Breast epithelium (tissue), 3 donors: Measurements from ENCODE around the gene SIK3.

Experiments used
- CTCF ChIP-seq, 3 donors: fragments of 450-650 bp; IDR thresholded peaks; one replicate each; pipeline ENCODE4 v1.5.1; 2016 to 2017; ENCODE audit warnings: antibody characterized with exemption in 3 of 3, mild to moderate bottlenecking in 3 of 3, moderate library complexity in 3 of 3
- POLR2A ChIP-seq: fragments of 450-650 bp; IDR thresholded peaks from one replicate; pipeline ENCODE4 v1.6.1; 2016; ENCODE audit warnings: antibody characterized with exemption, mild to moderate bottlenecking, moderate library complexity
- POLR2AphosphoS5 ChIP-seq, 3 donors: sonication (generic); formaldehyde crosslinking; IDR thresholded peaks; one replicate each; pipeline ENCODE4 v1.6.1; 2017; ENCODE audit warnings: antibody characterized with exemption in 3 of 3

DNA sequence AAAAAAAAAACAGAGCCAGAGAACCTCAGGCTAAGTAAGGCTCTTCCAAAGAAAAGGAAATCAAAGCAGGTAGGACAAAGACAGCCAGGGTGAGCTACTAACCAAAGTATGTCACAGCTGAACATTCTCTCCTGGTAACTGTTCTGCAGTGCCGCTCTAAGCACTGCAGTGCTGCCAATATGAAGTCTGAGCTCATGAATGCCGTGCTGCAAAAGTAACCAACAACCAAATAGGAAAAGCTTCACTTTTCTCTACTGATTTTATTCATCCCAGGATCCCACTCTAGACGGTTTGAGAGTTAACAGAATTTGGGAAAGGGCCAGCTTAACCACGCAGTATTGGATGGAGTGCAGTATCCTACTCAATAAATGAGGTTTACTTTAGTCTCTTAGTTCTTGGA lies 3.5 kb downstream of the SIK3 start:
- TF ChIP-seq CTCF (IDR thresholded peaks at IDR 0.05) (no peak), POLR2AphosphoS5 (IDR thresholded peaks at IDR 0.05) (peak in 1 of 3 donors; percentile 25), POLR2A (no peak)
